Stimulated activated CD4-positive, alpha-beta T cell treated with anti-CD3 and anti-CD28 coated beads, TNF-alpha, amount 100 ng/mL, for 48 hours (primary cell): ENCODE data around the gene ADAMTS17.

Source experiments
- DNase-seq, 3 donors: peaks; one replicate each; pipeline ENCODE4 v3.0.0-alpha.2; 2020; ENCODE audit warnings: low read depth in 3 of 3

Gene ADAMTS17

DNA sequence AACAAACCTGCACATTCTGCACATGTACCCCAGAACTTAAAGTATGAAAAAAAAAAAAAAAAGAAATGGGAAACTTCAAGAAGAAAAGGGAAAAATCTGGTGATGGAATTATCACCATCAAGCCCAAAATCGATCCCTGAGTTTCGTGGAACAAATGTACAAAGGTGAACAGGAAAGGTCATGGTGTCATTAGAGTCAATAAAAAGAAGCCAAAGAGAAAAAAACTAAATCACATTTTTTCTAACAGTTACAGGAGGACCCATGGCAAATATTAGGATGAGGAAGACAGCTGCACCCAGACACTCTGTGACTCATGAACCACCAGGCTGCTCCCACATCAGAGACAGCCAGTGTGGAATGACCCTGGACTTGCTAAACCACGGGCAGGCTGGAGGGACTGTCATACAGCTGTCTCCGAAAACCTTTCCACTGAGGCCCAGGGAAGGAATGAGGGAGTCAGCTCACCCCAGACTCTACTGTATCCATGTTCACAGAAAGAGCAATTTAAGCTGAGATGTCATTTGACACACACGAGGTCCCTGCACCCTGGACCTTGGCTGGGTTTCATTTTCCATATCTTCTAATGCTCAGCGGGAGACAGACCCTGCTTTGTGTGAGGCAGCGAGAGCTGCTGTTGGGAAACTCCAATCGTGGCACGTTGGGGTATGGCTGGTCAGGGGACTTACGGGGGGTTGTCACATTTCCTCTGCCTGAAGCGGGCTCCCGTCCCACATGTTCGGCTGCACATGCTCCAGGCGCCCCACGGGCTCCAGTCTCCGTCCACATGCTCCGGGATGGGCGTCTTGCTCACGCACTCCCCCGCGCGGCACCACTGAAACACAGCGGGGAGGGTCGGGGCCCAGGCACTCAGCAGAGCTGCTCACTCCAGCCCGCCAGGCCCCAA lies 210.2 kb downstream of the ADAMTS17 start:
- DNase-seq = peak in 2 of 3 donors; percentile 24 to 26

- no peak for DNase-seq
Observed at GRCh38 chr15:100129677-100130076, 212.1 kb downstream of the ADAMTS17 start.

DNA sequence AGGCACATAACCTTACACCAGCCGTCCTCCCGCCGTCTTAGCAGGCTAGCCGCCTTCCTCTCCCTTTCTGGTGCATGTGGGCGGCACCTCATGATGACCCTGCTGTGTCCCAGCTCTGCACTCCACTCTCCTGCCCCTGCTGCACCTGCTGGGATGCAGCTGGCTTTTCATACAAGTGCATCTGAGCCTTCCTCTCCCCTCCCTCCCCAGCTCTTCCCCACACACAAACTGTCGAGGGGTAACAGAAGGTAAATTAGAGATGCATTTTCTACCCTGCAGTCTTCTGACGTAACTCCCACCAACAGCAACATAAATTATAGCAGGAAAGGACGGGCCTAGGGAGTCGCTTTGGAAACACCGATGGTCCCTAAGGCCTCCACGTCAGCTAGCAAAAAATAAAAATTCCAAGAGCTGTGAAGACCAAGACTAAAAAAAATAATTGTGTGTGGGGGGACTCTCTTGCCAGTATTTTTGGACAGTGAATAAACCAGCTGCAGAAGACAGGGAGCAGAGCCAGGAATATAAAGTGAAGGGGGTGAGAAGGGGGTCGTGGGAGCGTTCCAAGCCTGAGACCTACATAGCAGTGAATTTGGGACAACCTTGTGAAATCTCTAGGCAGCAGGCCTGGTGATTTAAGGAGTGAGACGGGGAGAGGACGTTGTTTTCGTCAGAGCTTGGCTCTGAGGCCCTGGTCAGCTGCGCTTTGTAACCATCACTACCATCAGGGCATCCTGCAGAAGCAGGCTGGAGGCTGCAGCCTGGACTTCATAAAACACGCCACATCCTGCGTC lies 216.2 kb downstream of the ADAMTS17 start:
- DNase-seq = no peak

DNA sequence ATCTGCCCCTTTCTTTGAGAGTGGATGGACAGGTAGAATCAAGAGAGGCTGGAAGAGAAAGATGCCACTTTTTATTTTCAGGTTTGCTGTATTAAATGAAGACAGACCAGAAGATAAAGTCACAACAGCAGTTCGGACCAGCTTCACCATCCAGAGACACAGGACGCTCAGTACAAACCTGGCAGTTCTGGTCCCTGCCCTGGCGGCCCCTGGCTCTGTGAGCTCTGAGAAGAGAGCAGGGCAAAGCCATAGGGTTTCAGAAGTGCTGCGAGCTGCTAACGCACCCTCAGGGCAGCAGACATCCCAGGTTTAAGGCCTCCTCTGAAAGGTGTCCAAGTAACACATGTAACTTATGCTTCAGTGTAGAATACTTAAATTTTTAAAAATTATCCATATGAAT lies 216.8 kb downstream of the ADAMTS17 start:
- no peak for DNase-seq

DNA sequence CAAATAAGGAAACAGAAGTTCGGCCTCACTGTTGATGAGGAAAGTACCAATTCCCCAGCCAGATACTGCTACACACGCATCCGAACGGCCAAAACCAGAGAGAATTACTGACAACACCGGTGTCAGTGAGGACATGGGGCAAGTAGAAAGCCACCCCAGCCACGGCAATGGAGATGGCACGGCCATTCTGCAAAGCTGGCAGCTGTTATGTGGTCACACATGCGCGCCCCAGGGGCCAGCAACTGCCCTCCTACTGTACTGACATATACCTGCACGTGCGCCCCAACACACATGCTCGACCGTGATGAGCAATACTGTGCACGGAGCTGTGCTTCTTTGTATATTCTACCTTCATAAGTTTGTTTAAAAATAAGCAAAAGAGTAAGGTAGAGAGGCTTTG lies 217.4 kb downstream of the ADAMTS17 start:
- no peak for DNase-seq

DNA sequence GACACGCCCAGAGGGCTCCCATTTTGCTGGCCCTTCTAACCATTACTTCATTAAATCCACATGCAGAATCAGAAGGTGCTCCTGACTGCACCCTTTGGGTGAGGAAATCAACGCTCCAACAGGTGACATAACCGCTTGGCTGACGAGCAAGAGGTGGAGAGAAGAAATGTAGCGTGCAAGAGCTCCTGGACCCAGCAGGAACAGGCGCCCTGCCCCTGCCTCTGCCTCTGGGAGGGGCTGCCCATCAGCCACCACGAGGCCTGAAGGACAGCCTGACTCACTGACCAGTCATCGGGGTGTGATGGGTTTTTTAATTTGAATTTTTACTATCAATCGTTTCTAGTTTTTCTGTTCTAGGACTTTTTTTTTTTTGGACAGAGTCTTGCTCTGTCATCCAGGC lies 218.2 kb downstream of the ADAMTS17 start:
- DNase-seq = no peak

DNA sequence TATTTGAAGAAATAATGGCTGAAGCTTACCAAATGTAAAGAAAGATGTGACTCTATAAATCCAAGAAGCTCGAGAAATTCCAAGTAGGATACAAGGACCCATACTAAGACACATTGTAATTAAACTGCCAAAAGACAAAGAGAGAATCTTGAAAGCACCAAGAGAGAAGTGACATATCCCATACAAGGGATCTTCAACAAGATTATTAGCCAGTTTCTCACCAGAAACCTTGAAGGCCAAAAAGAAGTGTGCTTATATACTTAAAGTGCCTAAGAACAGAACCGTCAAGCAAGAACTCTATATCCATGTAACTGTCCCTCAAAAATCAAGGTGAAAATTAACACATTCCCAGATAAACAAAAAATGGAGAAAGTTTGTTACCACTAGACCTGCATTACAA lies 220.5 kb downstream of the ADAMTS17 start:
- no peak for DNase-seq

- DNase-seq = no peak
Observed at GRCh38 chr15:100120111-100120510, 221.7 kb downstream of the ADAMTS17 start.

GRCh38 chr15:100118546-100118945 lies 223.2 kb downstream of the ADAMTS17 start:
- no peak for DNase-seq

DNA sequence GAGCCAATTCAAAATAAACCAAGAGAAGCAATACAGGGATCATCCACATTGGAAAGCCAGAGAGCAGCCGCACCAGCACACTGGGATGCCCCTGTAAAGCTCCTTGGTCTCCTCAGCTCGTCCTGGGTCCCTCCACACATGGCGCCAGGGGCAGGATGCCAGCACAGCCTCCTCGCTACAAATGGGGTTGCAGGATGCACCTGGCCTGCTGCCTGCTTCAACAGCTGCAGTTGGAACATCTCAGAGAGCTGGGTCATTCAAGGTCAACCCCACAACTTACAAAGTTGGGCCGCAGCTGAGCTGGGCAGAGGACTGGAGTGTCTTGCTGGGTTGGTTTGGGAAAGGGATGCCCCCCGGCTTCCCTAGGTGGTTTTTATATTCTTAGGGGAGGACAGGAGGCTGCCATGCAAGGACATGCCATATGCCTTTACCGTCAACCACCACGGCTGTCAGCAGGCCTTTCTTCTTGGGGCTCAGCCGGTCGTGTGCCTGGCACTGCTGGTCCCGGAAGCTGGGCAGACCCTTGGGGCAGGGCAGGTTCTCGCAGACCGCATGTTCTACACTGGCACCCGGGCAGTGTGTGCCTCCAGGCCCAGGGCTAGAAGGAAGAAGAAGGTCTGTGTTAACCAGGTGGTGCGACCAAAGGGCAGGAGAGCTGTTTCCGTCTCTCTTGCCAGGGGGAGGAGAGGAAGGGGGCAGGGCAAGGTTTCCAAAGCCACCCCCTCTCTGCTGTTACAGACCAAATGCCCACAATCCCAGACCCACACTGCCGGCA lies 225.2 kb downstream of the ADAMTS17 start:
- no peak for DNase-seq

- no peak for DNase-seq
Observed at GRCh38 chr15:100115711-100116090, 226.1 kb downstream of the ADAMTS17 start.

DNA sequence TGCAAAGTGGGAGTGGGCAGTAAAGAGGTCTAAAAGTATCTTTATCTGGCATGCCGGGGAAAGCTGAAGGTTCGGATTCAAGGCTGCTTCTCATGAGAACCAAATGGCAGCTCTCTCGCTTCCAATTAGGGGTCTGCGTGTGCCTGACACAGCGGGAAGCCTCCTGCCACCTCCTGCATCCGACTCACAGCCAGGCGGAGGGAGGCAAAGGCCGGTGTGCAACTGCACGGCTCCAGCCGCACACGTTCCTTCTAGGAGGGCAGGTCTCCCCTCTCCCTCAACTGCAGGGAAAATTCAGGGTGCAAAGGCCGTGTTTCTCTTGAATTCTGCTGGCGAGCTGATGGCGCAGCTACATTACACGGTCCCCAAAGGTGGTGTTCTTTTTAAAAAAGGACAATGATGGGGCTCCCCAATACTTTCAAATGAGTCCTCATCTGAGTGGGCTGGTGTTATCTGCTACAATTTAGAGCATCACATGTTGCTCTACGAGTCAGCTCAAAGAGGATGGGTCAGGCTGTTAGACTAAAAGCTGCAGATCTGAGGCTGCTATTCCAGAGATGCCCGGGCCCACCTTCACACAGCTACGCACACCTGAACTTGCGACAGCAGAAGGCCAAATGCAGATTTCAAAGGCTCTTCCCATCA lies 226.6 kb downstream of the ADAMTS17 start:
- no peak for DNase-seq

- no peak for DNase-seq
Observed at GRCh38 chr15:100114571-100114970, 227.2 kb downstream of the ADAMTS17 start.

- no peak for DNase-seq
Observed at GRCh38 chr15:100114100-100114499, 227.7 kb downstream of the ADAMTS17 start.

- no peak for DNase-seq
Observed at GRCh38 chr15:100113351-100114080, 228.3 kb downstream of the ADAMTS17 start.

DNA sequence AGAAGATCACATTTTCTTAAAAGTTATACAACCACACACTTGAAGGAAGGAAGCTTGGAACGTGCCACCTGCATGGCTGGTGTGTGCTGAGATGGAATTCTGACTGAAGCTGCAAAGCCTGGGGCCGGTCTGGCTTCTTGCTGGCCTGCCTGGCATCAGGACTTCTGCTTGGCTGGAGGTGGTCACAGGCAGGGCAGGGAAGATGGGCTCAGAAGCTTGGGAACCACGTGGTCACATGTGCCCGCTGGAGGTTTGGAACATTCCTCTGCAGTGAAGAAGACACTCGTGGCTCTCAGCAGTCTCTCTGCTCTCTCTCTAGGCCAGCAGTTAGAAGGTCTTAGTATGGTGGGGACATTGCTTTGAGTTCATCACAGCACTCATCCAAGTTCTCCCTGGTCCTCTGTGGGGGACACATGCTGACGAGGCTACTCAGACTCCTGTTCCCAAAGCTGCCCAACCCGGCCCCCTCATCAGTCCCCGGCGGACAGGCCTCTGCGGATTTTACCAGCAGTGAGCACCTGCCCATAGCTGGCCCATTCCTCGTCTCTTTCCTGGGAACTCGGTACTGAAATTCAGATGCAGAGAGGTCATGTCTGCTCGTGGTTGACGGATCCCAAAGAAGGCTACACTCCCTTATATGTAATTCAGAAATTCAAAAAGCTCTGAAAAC lies 229.0 kb downstream of the ADAMTS17 start:
- no peak for DNase-seq

DNA sequence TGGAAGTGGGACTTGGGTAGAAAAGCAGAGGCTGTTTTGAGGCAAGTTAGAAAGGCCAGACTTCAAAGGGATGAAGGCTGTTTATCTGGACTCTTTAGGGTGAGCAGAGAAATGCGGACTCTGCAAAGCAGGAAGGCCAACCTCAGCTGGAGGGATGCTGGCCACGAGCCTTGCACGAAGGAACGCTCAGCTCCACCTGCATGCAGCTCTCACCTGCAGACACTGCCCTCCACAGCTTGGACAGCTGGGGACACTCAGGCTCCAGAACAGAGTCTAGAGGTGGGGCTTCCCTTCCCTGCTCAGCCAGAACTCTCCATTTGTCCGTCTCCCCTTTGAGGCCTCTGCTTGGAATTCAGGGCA lies 229.7 kb downstream of the ADAMTS17 start:
- DNase-seq = no peak

- DNase-seq = peak; percentile 12 to 43 (median 23)
Observed at GRCh38 chr15:100111125-100112060, 230.4 kb downstream of the ADAMTS17 start.

DNA sequence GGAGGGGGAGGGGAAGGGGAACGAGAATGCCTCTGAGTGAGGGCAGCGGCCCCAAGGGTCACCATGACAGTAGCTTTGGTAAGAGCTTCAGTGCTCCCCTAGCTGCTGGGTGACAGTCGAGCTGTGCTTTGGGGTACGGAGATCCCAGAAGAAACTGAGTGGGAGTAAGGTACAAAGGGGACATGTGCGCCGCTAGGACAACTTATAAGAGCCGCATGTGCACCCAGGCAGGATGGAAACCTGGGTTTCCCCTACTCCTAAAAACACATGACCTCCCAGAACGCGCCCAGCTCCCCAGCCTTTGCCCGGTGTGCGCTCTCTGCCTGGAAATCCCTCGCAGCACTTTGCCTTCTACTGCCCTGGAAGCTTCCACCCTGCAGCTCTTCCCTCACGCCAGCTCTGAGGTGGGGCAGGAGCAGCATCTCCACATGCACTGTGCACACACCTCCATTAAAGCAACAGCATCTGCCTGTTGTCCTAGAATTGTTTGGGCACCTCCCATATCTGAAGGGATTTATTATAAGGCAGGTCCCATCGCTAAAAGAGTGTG lies 232.2 kb downstream of the ADAMTS17 start:
- no peak for DNase-seq
